ENCODE measurements around the gene GPR31. TPM values are rescaled to one million over a fixed set of nuclear protein-coding genes. Genes with fewer than 3 reads are reported as not detected.

Gene GPR31
- total and polyA plus RNA-seq, 8 donors = 0.18 TPM; not detected in 7

DNA sequence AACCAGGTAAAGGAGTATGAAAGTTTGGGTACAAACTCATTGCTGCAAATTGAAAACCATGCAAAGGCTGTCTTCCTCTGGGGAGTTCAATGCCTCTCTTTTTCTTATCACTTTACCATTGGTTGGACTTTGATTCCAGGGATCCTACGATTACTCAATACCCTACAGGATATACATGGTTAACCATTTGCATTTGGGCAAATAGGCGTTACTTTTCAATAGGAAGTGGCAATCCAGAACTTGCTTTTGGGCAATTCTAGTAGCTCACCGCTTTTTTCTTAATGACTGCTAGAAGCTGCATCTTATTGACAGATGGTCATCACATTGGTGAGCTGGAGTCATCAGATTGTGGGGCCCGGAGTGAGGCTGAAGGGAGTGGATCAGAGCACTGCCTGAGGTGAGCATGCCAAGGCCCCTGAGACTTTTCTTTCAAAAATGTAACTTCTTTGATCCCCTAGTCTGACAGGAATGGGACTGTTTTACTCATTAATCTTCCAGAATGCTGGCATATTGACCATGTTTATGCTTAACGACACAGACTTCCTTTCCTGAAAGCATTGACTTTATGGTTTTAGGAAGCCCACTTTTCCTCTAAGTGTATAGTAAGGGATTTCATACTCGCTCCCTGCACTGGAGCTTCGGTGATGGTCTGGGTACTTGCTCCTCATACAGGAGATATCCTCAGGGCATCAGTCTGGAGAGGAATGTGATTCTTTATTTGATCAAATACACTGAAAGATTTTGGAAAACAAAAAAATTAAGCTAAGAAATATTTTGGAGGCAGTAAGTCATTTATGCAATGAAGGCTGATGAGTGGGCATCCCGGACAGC is 34.7 kb downstream of the GPR31 start, which contains the start of gene CCR6:
Gene CCR6 (plus strand): TSS at position 270 of the 831 bp plus-strand sequence. CDS start 13,039 bp downstream, outside the sequence.
- H3K4me1 ChIP-seq = peaks cover 0 to 8% (median 0%) of the 10 kb centered on the region in 4 donors
- no peak for DNase-seq
- peak within 1 kb of the TSS in 3 of 5 donors; percentile 15 to 35 (median 31) for H3K27ac ChIP-seq
- H3K9me3 ChIP-seq = no peaks in the 10 kb centered on the region
- no peak for TF ChIP-seq EP300 (IDR thresholded peaks at IDR 0.05)
- TF ChIP-seq, protein P1, sequence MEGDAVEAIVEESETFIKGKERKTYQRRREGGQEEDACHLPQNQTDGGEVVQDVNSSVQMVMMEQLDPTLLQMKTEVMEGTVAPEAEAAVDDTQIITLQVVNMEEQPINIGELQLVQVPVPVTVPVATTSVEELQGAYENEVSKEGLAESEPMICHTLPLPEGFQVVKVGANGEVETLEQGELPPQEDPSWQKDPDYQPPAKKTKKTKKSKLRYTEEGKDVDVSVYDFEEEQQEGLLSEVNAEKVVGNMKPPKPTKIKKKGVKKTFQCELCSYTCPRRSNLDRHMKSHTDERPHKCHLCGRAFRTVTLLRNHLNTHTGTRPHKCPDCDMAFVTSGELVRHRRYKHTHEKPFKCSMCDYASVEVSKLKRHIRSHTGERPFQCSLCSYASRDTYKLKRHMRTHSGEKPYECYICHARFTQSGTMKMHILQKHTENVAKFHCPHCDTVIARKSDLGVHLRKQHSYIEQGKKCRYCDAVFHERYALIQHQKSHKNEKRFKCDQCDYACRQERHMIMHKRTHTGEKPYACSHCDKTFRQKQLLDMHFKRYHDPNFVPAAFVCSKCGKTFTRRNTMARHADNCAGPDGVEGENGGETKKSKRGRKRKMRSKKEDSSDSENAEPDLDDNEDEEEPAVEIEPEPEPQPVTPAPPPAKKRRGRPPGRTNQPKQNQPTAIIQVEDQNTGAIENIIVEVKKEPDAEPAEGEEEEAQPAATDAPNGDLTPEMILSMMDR (IDR thresholded peaks at IDR 0.05) = no peak
- TF ChIP-seq POLR2A (IDR thresholded peaks at IDR 0.05) = no peak
- no peak for TF ChIP-seq POLR2AphosphoS5 (IDR thresholded peaks at IDR 0.05)
- intact Hi-C loops (cut with DNase I; ENCODE audit: low total_unique reads) = no loop called here
- H3K4me3 ChIP-seq = no peak within 1 kb of the TSS
- WGBS, 5 donors = 62 to 66% (median 63%) methylated on average over 8 of the region's 8 CpGs
- no peaks in the 10 kb centered on the region for H3K36me3 ChIP-seq
- peaks cover 0 to 23% (median 0%) of the 10 kb centered on the region in 3 donors for H3K27me3 ChIP-seq

DNA sequence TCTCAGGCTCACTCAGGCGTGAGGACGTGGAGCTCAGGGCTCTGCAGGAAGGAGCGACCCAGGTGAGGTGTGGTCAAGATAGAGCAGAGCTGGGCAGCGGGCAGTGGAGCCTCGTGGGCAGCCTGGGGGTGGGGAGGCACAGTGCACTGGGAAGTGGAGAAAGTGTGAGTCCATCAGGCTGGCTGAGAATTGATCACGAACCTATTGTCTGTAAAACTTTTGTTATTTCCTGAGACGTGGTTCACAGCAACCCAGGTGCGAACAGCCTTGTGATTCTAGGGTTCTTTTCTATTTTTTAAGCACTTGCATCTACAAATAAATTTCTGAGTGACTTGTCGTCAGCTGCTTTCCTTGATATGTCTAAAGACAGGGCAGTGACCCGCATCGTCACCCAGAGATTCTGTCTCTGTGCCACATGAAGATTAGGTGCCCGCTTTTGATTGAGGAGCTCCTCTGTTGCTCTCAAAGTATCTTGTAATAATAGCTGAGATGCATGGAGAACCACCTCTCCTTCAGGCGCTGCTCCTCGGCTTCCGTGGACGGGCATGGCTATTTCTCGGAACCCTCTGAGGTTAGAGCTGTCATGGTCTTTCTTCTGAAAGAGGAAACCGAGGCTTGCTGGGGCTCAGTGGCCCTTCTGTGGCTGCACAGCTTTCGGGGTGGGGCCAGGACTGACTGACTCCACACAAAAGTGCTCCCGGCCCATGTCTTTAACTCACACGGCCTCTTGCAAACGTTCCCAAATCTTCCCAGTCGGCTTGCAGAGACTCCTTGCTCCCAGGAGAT is 35.5 kb downstream of the GPR31 start:
- no peaks in the 10 kb centered on the region for H3K36me3 ChIP-seq
- intact Hi-C loops (cut with DNase I; ENCODE audit: low total_unique reads) = no loop called here
- WGBS, 5 donors = 73 to 79% (median 74%) methylated on average over 19 to 23 of the region's 23 CpGs
- H3K27ac ChIP-seq = peak overlapping the region in 3 of 5 donors; percentile 15 to 35 (median 31)
- peaks cover 0 to 8% (median 0%) of the 10 kb centered on the region in 4 donors for H3K4me1 ChIP-seq
- no peak for DNase-seq
- H3K27me3 ChIP-seq = peaks cover 0 to 23% (median 0%) of the 10 kb centered on the region in 3 donors
- no peak overlapping the region for H3K4me3 ChIP-seq
- no peaks in the 10 kb centered on the region for H3K9me3 ChIP-seq
- TF ChIP-seq, protein P1 (IDR thresholded peaks at IDR 0.05) = no peak
- TF ChIP-seq EP300 (IDR thresholded peaks at IDR 0.05) = no peak
- TF ChIP-seq POLR2AphosphoS5 (IDR thresholded peaks at IDR 0.05) = no peak
- TF ChIP-seq POLR2A (IDR thresholded peaks at IDR 0.05) = no peak

DNA sequence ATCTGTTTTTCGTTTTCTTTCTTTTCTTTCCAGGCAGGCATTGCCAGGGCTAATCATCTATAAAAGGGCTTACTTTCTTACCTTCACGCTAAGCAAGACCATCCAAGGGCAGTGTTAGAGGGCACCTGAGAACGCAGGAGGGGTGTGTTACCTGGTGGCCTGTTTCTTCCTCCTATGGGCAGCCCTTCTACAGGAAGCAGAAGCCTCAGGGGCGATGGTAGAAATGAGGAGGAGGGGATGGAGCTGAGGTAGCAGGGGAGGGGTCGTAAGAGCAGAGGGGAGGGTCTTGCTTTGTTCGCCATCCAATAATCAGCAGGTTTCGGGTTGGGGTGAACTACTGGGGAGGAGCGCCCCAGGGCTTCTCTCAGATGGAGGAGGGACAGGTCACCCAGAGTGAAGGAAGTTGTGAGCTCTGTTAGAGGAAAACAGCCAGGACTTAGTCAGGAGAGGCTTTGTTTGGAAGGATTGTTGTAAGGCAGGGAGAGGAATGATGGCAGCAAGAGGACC is 36.4 kb downstream of the GPR31 start:
- peaks cover 0 to 10% (median 4%) of the 10 kb centered on the region in 4 donors for H3K4me1 ChIP-seq
- H3K27me3 ChIP-seq = peaks cover 0 to 31% (median 0%) of the 10 kb centered on the region in 3 donors
- TF ChIP-seq, protein P1 (IDR thresholded peaks at IDR 0.05) = no peak
- no peak for TF ChIP-seq POLR2AphosphoS5 (IDR thresholded peaks at IDR 0.05)
- no peak for TF ChIP-seq POLR2A (IDR thresholded peaks at IDR 0.05)
- no peak for TF ChIP-seq EP300 (IDR thresholded peaks at IDR 0.05)
- intact Hi-C loops (cut with DNase I; ENCODE audit: low total_unique reads) = no loop called here
- no peak for DNase-seq
- H3K27ac ChIP-seq = peak overlapping the region in 3 of 5 donors; percentile 15 to 35 (median 31)
- H3K9me3 ChIP-seq = no peaks in the 10 kb centered on the region
- H3K4me3 ChIP-seq = no peak overlapping the region
- no peaks in the 10 kb centered on the region for H3K36me3 ChIP-seq
- WGBS, 5 donors = 85 to 94% (median 89%) methylated on average over 8 of the region's 8 CpGs

DNA sequence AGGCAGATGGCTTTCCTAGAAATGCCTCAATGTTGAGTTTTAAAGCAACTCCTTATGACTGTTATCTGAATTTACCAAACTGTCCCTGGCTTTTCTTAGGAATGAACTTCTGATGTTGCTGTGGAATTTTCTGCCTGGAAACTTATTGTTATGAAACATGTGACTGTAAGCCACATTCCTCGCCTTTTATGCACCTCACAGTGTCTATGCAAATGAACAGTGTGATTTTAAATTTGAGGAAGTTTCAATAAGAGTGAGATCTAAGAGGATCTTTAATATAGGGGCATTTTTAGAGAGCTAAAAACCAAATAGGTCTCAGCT is 37.2 kb downstream of the GPR31 start:
- Histone ChIP-seq H3K27ac (peak overlapping the region in 1 of 5 donors; percentile 41), H3K27me3 (peaks cover 0 to 35% (median 0%) of the 10 kb centered on the region in 3 donors), H3K4me1 (peaks cover 0 to 14% (median 11%) of the 10 kb centered on the region in 4 donors), H3K4me3 (no peak overlapping the region), H3K9me3 (no peaks in the 10 kb centered on the region), H3K36me3 (no peaks in the 10 kb centered on the region)
- TF ChIP-seq POLR2AphosphoS5 (IDR thresholded peaks at IDR 0.05) (no peak), EP300 (IDR thresholded peaks at IDR 0.05) (no peak), POLR2A (IDR thresholded peaks at IDR 0.05) (no peak)
- TF ChIP-seq, protein P1 (IDR thresholded peaks at IDR 0.05) = no peak
- no peak for DNase-seq
- intact Hi-C loops (cut with DNase I; ENCODE audit: low total_unique reads) = no loop called here
- WGBS, 5 donors = 63 to 94% (median 76%) methylated on average over 1 of the region's 1 CpG
